WERI-Rb-1 (cell line): ENCODE results near the gene AGAP1.

ENCODE experiments used
- DNase-seq: peaks from one replicate; pipeline ENCODE4 v3.0.0-alpha.2; 2020
- H3K27ac ChIP-seq: fragments of 250-450 bp; sonication (Bioruptor Pico); 2 replicates; pipeline ENCODE4 v1.5.1; 2020; ENCODE audit warnings: mild to moderate bottlenecking, moderate library complexity
- H3K27me3 ChIP-seq: fragments of 250-450 bp; sonication (Bioruptor Pico); 2 replicates; pipeline ENCODE4 v1.5.1; 2021; ENCODE audit warnings: mild to moderate bottlenecking, low read depth, moderate library complexity; ENCODE audit not compliant: insufficient read depth, severe bottlenecking
- H3K36me3 ChIP-seq: fragments of 250-450 bp; sonication (Bioruptor Pico); 2 replicates; pipeline ENCODE4 v1.5.1; 2020; ENCODE audit warnings: mild to moderate bottlenecking, moderate library complexity
- H3K4me3 ChIP-seq: 2 replicates; pipeline ENCODE4 v1.5.1; 2011; ENCODE audit warnings: low read depth, mild to moderate bottlenecking, control low read depth, low read length
- H3K9me3 ChIP-seq: fragments of 250-450 bp; sonication (Bioruptor Pico); 2 replicates; pipeline ENCODE4 v1.5.1; 2021; ENCODE audit warnings: mild to moderate bottlenecking, moderate library complexity; ENCODE audit not compliant: severe bottlenecking
- TF ChIP-seq, protein P1 (sequence below): IDR thresholded peaks from 2 replicates; pipeline ENCODE4 v1.5.1; 2011; ENCODE audit warnings: low read depth, mild to moderate bottlenecking, control low read depth, inconsistent platforms, low read length

Gene AGAP1

DNA sequence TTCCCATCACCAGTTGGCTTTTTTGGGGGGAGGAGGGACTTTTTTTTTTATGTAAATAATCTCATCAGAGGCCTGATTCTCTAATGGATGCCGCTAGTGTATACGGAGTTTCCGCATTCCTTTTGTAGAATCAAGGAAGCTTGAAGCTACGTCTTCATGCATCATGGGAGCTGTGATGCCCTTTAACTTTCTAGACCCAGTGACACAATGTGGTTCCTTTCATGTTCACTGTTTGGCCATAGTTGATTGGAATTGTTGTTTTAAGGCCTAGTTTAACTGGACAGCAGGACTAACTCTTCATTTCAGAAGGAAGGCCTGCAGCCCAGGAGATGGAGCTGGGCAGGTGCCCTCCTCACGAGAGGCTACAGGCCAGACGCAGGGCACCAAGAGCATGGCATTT lies 287.9 kb downstream of the AGAP1 start:
- TF ChIP-seq, protein P1, sequence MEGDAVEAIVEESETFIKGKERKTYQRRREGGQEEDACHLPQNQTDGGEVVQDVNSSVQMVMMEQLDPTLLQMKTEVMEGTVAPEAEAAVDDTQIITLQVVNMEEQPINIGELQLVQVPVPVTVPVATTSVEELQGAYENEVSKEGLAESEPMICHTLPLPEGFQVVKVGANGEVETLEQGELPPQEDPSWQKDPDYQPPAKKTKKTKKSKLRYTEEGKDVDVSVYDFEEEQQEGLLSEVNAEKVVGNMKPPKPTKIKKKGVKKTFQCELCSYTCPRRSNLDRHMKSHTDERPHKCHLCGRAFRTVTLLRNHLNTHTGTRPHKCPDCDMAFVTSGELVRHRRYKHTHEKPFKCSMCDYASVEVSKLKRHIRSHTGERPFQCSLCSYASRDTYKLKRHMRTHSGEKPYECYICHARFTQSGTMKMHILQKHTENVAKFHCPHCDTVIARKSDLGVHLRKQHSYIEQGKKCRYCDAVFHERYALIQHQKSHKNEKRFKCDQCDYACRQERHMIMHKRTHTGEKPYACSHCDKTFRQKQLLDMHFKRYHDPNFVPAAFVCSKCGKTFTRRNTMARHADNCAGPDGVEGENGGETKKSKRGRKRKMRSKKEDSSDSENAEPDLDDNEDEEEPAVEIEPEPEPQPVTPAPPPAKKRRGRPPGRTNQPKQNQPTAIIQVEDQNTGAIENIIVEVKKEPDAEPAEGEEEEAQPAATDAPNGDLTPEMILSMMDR, result no peak
- DNase-seq, result no peak
- Histone ChIP-seq H3K27ac (no peak overlapping the region), H3K9me3 (no peaks in the 10 kb centered on the region), H3K4me3 (no peak overlapping the region), H3K27me3 (no peaks in the 10 kb centered on the region), H3K36me3 (no peaks in the 10 kb centered on the region)

DNA sequence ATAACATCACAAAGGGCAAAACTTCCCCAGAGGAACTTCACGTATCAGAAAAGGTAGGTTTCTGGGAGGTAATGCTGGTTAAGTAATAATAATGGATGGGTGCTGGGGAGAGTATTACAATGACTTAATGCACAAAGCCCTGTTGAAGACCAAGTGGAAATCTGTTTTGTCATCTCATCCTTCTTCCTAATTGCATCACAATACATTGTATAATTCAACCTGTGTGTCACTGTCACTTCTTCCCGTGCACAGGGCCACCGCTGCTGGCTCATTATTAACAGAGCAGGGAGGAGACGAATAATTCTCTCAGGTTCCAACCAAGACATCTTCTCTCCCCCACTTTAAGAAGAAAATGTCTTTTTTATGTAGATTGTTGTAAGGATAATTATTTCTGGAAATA lies 290.9 kb downstream of the AGAP1 start:
- no peak for DNase-seq
- TF ChIP-seq, protein P1, result no peak
- Histone ChIP-seq H3K27ac (no peak overlapping the region), H3K9me3 (no peaks in the 10 kb centered on the region), H3K36me3 (no peaks in the 10 kb centered on the region), H3K4me3 (no peak overlapping the region), H3K27me3 (no peaks in the 10 kb centered on the region)

DNA sequence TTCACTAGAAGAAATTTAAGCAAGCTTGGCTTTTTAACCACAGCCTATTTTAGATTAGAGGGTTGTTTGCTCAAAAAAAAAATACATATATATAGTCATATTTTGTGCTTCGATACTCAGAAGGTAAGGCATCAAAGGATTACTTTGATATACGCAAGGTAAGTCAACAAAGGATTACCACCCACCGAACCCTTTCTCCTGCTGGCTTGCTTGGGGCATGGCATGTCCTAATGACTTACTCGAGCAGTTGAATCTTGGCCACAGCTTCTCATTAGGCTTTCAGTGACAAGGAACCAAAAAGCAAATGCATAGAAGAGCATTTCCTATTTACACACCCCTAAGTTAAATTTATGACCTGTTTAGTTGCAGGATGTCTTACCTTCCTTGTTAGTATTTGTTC lies 295.7 kb downstream of the AGAP1 start:
- Histone ChIP-seq H3K27ac (no peak overlapping the region), H3K27me3 (no peaks in the 10 kb centered on the region), H3K9me3 (no peaks in the 10 kb centered on the region), H3K4me3 (no peak overlapping the region), H3K36me3 (no peaks in the 10 kb centered on the region)
- DNase-seq, result no peak
- TF ChIP-seq, protein P1, result no peak

DNA sequence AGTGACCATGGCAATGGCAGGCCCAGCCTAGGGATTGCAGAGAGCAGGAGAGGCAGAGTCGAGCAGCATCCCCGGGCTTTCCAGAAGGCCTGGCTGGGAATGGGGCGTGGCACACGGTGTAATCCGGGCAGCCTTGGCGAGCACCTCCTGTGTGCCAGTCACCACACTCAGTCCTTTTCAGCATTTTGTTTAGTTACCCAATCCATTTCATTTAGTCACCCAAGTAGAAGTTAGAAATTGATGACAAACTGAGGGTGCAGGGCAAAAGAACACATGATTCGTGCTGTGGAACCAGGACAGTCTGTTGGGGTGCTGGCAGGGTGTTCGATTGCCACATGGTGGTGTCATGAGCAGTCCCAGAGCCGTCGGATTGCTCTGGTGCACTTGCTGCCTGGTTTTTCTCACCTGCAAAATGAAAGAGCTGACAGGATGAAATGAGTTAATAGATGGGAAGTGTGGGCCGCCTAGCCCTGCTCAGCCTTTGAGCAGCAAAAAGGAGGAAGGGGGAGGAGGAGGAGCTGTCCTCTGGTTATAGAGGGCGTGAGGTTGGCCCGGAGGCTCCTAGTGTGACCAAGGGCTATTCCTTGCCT lies 299.4 kb downstream of the AGAP1 start:
- Histone ChIP-seq H3K9me3 (no peaks in the 10 kb centered on the region), H3K27ac (no peak overlapping the region), H3K4me3 (no peak overlapping the region), H3K27me3 (no peaks in the 10 kb centered on the region), H3K36me3 (peaks cover 1% of the 10 kb centered on the region; the same call in 1 of the 2 replicates)
- DNase-seq, result no peak
- TF ChIP-seq, protein P1, result peak; percentile 44

DNA sequence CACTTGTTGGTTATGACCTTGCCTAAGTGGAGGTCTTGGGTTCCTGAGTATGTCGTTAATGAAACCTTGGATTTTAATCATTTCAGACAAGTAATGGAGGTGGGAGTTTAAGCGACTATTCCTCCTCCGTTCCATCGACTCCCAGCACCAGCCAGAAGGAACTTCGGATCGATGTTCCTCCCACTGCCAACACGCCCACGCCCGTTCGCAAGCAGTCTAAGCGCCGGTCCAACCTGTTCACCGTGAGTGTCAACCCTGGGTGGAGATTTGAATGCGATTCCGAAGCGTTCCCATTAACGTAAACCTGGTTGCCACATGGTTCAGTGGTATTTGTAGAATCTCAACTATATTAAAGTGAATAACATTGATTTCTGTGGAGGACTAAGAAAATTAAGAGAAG lies 305.4 kb downstream of the AGAP1 start:
- TF ChIP-seq, protein P1, result no peak
- Histone ChIP-seq H3K27me3 (no peaks in the 10 kb centered on the region), H3K27ac (no peak overlapping the region), H3K9me3 (no peaks in the 10 kb centered on the region), H3K36me3 (peaks cover 20% of the 10 kb centered on the region), H3K4me3 (no peak overlapping the region)
- no peak for DNase-seq

DNA sequence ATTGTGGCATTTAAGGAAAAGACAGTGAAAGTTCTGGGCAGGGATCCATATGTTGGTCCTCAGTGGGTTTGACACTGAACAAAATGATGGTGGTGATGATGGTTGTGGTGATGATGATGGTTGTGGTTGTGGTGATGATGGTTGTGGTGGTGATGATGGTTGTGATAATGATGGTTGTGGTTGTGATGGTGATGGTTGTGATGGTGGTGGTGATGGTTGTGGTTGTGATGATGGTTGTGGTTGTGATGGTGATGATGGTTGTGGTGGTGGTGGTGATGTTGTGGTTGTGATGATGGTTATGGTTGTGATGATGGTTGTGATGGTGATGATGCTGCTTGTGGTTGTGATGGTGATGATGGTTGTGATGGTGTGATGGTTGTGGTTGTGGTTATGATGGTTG lies 308.7 kb downstream of the AGAP1 start:
- H3K27ac ChIP-seq, result no peak overlapping the region
- H3K36me3 ChIP-seq, result peaks cover 37% of the 10 kb centered on the region
- H3K9me3 ChIP-seq, result no peaks in the 10 kb centered on the region
- no peak overlapping the region for H3K4me3 ChIP-seq
- no peaks in the 10 kb centered on the region for H3K27me3 ChIP-seq
- no peak for DNase-seq
- TF ChIP-seq, protein P1, result no peak
